GM23338 (cell line): ENCODE results near the gene MBL2. TPM values are rescaled to one million over a fixed set of nuclear protein-coding genes. Genes with fewer than 3 reads are reported as not detected.

Source experiments
- ATAC-seq: fragments of 200-7000 bp; cut with Tn5 transposase; 3 replicates; pipeline ENCODE4 v1.9.1; 2020
- DNase-seq: peaks from one replicate; pipeline ENCODE4 v3.0.0-alpha.2; 2015; ENCODE audit warnings: low spot score
- H2AFZ ChIP-seq: fragments of 200-600 bp; sonication (generic); 2 replicates; pipeline ENCODE4 v1.8.0; 2016; ENCODE audit warnings: antibody characterized with exemption, mild to moderate bottlenecking, moderate library complexity
- H3F3A ChIP-seq: fragments of 200-600 bp; sonication (generic); replicated peaks from 2 replicates; pipeline ENCODE4 v1.8.0; 2017; ENCODE audit warnings: antibody characterized with exemption, mixed run types, low read depth
- H3K27ac ChIP-seq: fragments of 200-600 bp; sonication (generic); 2 replicates; pipeline ENCODE4 v1.6.1; 2016; ENCODE audit warnings: low read depth
- H3K27me3 ChIP-seq: fragments of 200-600 bp; sonication (generic); 2 replicates; pipeline ENCODE4 v1.8.0; 2016; ENCODE audit warnings: mild to moderate bottlenecking, mixed run types, moderate library complexity; ENCODE audit not compliant: insufficient read depth
- H3K36me3 ChIP-seq: fragments of 200-600 bp; sonication (generic); 2 replicates; pipeline ENCODE4 v1.8.0; 2016; ENCODE audit warnings: mild to moderate bottlenecking; ENCODE audit not compliant: insufficient read depth
- H3K4me1 ChIP-seq: fragments of 200-600 bp; sonication (generic); 2 replicates; pipeline ENCODE4 v1.8.0; 2016; ENCODE audit warnings: mild to moderate bottlenecking, moderate library complexity; ENCODE audit not compliant: insufficient read depth
- H3K4me2 ChIP-seq: fragments of 200-600 bp; sonication (generic); 2 replicates; pipeline ENCODE4 v1.7.1; 2017; ENCODE audit warnings: mixed run types
- H3K4me3 ChIP-seq: fragments of 200-600 bp; sonication (generic); 2 replicates; pipeline ENCODE4 v1.6.1; 2016; ENCODE audit warnings: mixed run types
- H3K79me2 ChIP-seq: fragments of 200-600 bp; sonication (generic); replicated peaks from 2 replicates; pipeline ENCODE4 v1.8.0; 2017; ENCODE audit warnings: mild to moderate bottlenecking; ENCODE audit not compliant: insufficient read depth
- H3K9me2 ChIP-seq: fragments of 200-600 bp; sonication (generic); 2 replicates; pipeline ENCODE4 v1.8.0; 2017; ENCODE audit not compliant: insufficient read depth
- H4K20me1 ChIP-seq: fragments of 200-600 bp; sonication (generic); replicated peaks from 2 replicates; pipeline ENCODE4 v1.8.0; 2017; ENCODE audit warnings: mild to moderate bottlenecking; ENCODE audit not compliant: insufficient read depth
- H3K27ac Mint-ChIP-seq: 2 replicates; pipeline ENCODE4 v1.8.0; 2020; ENCODE audit warnings: inconsistent platforms, mild to moderate bottlenecking, moderate library complexity, mixed read lengths
- H3K27me3 Mint-ChIP-seq: 3 replicates; pipeline ENCODE4 v1.8.0; 2022; ENCODE audit warnings: low read depth, mild to moderate bottlenecking, moderate library complexity, mixed read lengths, inconsistent platforms; ENCODE audit not compliant: insufficient read depth, poor library complexity
- H3K36me3 Mint-ChIP-seq: 3 replicates; pipeline ENCODE4 v1.8.0; 2021; ENCODE audit warnings: low read depth, mild to moderate bottlenecking, inconsistent platforms, moderate library complexity, mixed read lengths
- H3K4me1 Mint-ChIP-seq: 3 replicates; pipeline ENCODE4 v1.8.0; 2020; ENCODE audit warnings: mild to moderate bottlenecking, inconsistent platforms, mixed read lengths
- H3K4me3 Mint-ChIP-seq: 3 replicates; pipeline ENCODE4 v1.8.0; 2021; ENCODE audit warnings: moderate library complexity, mild to moderate bottlenecking, inconsistent platforms, mixed read lengths
- H3K9me3 Mint-ChIP-seq: 3 replicates; pipeline ENCODE4 v1.8.0; 2020; ENCODE audit warnings: moderate library complexity, mild to moderate bottlenecking, inconsistent platforms, mixed read lengths
- CREB1 ChIP-seq: fragments of 250-450 bp; sonication (Bioruptor Pico); IDR thresholded peaks from 2 replicates; pipeline ENCODE4 v1.5.0; 2020; ENCODE audit warnings: low read depth, mild to moderate bottlenecking, moderate library complexity
- EZH2 ChIP-seq: fragments of 200-600 bp; sonication (generic); IDR thresholded peaks from one replicate; pipeline ENCODE4 v1.8.0; 2017; ENCODE audit warnings: antibody characterized with exemption, mild to moderate bottlenecking, low read depth; ENCODE audit not compliant: unreplicated experiment
- EZH2phosphoT487 ChIP-seq: fragments of 200-600 bp; sonication (generic); IDR thresholded peaks from one replicate; pipeline ENCODE4 v1.8.1; 2018; ENCODE audit warnings: antibody characterized with exemption; ENCODE audit not compliant: unreplicated experiment
- JUNB ChIP-seq: IDR thresholded peaks from one replicate; pipeline ENCODE4 v1.6.1; 2016; ENCODE audit warnings: antibody characterized with exemption; ENCODE audit not compliant: unreplicated experiment
- NANOG ChIP-seq: IDR thresholded peaks from 2 replicates; pipeline ENCODE4 v1.6.1; 2016; ENCODE audit warnings: antibody characterized with exemption, borderline replicate concordance
- REST ChIP-seq: IDR thresholded peaks from one replicate; pipeline ENCODE4 v1.6.1; 2018; ENCODE audit warnings: antibody characterized with exemption; ENCODE audit not compliant: unreplicated experiment
- polyA plus RNA-seq: library from polyadenylated mRNA; unstranded; fragments of >200 nt; fragmentation: Nextera tagmentation; extraction: Ambion mirVana; gene quantifications from 2 replicates; pipeline ENCODE4 v1.2.1, GENCODE V29; 2016
- total RNA-seq: library from RNA; depleted of rRNA; stranded (reverse); fragments of >200 nt; shearing (Covaris generic); gene quantifications from 2 replicates; pipeline ENCODE4 v1.2.3, GENCODE V29; 2014
- TF ChIP-seq, protein P1 (sequence below), 2 experiments: fragments of 200-600 bp in 1 of 2; sonication (generic) in 1 of 2; conservative IDR thresholded peaks; 2 replicates each; pipeline versions ENCODE4 v1.5.1 to v1.6.1; 2016 to 2017; ENCODE audit warnings: antibody characterized with exemption in 2 of 2, low read depth in 2 of 2, mild to moderate bottlenecking in 2 of 2, moderate library complexity in 1 of 2

Gene MBL2
- total and polyA plus RNA-seq, 2 experiments from 2014 or later = not detected

DNA sequence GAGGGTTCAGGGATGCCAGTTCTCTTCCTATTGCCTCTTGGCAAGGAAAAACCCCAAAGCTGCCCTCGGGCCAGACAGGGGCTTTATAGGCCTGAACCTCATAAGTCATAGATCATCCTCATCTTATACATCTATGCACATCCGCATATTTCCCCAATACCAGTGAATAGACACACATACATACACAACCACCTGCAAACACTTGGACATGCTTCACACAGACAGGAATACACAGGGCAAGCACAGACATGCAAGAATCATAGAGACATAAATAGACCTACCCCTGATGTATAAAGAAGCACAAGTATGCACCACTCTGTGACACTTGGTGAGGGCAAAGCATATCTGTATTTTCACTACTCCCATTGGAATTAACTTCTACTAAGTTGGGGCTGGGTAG, 30.7 kb downstream of the MBL2 start (continued):
- TF ChIP-seq, protein P1, sequence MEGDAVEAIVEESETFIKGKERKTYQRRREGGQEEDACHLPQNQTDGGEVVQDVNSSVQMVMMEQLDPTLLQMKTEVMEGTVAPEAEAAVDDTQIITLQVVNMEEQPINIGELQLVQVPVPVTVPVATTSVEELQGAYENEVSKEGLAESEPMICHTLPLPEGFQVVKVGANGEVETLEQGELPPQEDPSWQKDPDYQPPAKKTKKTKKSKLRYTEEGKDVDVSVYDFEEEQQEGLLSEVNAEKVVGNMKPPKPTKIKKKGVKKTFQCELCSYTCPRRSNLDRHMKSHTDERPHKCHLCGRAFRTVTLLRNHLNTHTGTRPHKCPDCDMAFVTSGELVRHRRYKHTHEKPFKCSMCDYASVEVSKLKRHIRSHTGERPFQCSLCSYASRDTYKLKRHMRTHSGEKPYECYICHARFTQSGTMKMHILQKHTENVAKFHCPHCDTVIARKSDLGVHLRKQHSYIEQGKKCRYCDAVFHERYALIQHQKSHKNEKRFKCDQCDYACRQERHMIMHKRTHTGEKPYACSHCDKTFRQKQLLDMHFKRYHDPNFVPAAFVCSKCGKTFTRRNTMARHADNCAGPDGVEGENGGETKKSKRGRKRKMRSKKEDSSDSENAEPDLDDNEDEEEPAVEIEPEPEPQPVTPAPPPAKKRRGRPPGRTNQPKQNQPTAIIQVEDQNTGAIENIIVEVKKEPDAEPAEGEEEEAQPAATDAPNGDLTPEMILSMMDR (conservative IDR thresholded peaks at IDR 0.05; ENCODE audit: low read depth in 2 of 2) = no peak
- no peak for TF ChIP-seq EZH2
- no peak for TF ChIP-seq JUNB
- no peak for TF ChIP-seq CREB1
- no peak for TF ChIP-seq NANOG
- TF ChIP-seq REST = no peak
- no peak for TF ChIP-seq EZH2phosphoT487

- Histone ChIP-seq H2AFZ (peak overlapping the region; percentile 3; the same call in 1 of the 2 replicates), H3F3A (no peaks in the 10 kb centered on the region), H3K4me2 (no peak overlapping the region), H3K27me3 (no peaks in the 10 kb centered on the region), H3K4me1 (no peaks in the 10 kb centered on the region), H3K4me3 (no peak overlapping the region), H3K27ac (no peak overlapping the region), H4K20me1 (no peaks in the 10 kb centered on the region), H3K36me3 (no peaks in the 10 kb centered on the region), H3K9me2 (peaks cover 2% of the 10 kb centered on the region; the same call in 1 of the 2 replicates), H3K79me2 (no peaks in the 10 kb centered on the region)
- Mint-ChIP-seq H3K4me3 (no peak overlapping the region), H3K27ac (no peak overlapping the region), H3K4me1 (no peaks in the 10 kb centered on the region), H3K27me3 (no peaks in the 10 kb centered on the region), H3K36me3 (peaks cover 12% of the 10 kb centered on the region; the same call in 2 of the 3 replicates), H3K9me3 (peaks cover 13% of the 10 kb centered on the region)
- peak; percentile 85 for DNase-seq
- no peak for TF ChIP-seq EZH2phosphoT487
- TF ChIP-seq, protein P1 (conservative IDR thresholded peaks at IDR 0.05; ENCODE audit: low read depth in 2 of 2) = peak; percentile 94 to 95
- ATAC-seq = peak; percentile 96
These were observed 31.5 kb downstream of the MBL2 start for GRCh38 chr10:52740913-52741675.
